NCI-H2107 (cell line): Measurements from ENCODE around the gene NIPA2.

Source experiments
- DNase-seq: peaks from one replicate; lab custom pipeline; 2025; lab: John Stamatoyannopoulos, UW

NIPA2 gene

GRCh38 chr15:22877607-22878006 lies 39.1 kb downstream of the NIPA2 start:
- no peak for DNase-seq

DNA sequence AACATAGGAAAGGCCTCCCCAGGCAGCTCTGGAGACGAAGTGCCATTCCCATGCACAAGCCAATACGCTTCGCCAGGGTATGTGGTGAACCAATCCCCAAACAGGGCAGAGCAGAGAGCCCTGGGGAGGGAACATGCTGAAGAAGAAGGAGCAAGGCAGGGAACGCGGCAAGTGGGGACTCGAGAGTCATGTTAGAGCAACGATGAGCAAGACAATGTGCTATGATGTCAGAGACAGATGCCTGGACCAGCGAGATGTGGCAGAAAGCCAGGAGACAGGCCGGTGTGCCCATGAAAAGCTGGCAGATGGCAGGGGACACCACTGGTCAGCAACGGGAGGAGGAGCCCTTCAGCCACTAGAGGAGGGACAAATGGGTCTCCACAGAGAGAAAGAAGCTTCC lies 39.6 kb downstream of the NIPA2 start:
- DNase-seq = no peak

DNA sequence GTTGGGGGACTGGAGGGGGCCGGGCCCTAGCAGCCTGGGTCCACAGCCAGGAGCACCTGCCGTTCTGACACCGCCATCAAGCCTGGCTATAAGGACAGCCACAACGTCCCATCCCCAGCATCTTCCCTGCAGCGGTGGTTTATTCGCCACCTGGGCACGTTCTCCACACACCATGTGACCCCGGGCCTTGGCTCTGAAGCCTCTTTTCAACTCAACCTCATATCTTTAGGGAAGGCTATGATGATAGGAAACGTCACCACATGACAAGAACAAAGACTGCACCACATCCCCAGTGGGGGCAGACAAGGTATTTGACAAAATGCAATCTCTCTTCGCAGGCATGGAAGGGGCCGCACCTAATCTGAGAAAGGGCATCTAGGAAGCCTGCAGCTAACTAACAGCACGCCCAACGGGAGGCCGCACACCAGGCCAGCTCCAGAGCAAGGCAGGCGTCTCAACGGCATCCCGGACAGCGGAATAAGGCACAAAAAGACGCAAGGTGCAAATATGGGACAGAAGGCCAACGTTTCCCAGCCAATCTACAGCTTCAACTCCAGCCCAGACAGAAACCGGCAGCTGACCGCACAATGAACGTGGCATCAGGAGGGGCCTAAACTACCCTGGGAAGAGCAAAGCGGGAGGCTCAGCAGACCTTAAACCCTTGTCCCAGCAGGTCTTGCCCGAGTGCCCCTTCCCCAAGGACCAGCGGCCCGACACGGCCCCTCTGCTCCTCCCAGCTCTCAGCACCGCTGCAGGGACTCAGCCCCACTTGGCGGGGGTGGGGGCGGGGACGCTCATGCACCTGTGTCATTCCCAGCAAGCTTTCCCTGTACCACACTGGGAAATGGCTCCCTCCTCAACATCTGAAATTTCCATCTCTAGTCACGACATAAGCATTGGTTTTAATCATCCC lies 41.9 kb downstream of the NIPA2 start:
- no peak for DNase-seq

GRCh38 chr15:22880981-22881738 lies 42.7 kb downstream of the NIPA2 start:
- no peak for DNase-seq

- DNase-seq = no peak
Measured at GRCh38 chr15:22881739-22882440, 43.4 kb downstream of the NIPA2 start.

- no peak for DNase-seq
Measured at GRCh38 chr15:22883196-22883595, 44.7 kb downstream of the NIPA2 start.

GRCh38 chr15:22884344-22884743 lies 45.9 kb downstream of the NIPA2 start:
- no peak for DNase-seq

- DNase-seq = no peak
Measured at GRCh38 chr15:22885120-22885519, 46.7 kb downstream of the NIPA2 start.

DNA sequence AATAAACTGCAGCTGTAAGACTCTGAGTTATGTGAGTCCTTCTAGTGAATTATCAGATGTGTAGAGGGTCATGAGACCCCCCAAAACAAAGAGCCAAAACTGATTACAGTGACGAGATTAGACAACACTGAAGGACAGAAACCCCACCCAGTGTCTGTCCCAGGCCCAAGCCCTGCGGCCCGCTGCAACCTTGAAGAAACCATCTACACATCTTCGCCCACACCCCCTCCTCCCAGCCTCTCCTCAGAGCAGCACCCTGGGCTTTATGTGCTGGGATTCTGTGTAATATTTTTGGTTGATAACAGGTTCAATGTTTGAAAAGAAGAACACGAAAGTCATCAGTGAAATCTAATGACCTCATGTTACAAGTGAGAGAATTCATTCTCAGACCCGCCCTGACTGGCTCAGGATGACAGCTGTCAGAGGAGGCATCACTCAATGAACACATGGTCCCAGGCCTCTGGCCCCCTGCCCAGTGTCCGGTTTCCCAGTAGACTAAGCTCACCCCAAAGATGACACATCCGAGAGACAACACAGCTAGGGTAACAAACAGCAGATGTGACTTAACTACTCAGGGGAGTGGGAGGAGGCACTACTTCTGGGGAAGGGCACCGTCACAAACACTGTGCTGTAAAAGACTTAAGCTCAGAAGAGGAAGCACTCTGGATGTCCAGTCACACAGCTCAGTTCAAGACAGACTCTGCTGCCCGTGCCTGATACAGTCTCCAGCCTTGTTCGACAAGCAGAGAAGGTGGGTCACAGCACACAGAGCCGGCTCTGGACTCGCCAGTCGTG lies 48.9 kb downstream of the NIPA2 start:
- DNase-seq = no peak

- DNase-seq = no peak
Measured at GRCh38 chr15:22888120-22888859, 49.8 kb downstream of the NIPA2 start.

GRCh38 chr15:22889146-22889818 lies 50.8 kb downstream of the NIPA2 start:
- DNase-seq = no peak

DNA sequence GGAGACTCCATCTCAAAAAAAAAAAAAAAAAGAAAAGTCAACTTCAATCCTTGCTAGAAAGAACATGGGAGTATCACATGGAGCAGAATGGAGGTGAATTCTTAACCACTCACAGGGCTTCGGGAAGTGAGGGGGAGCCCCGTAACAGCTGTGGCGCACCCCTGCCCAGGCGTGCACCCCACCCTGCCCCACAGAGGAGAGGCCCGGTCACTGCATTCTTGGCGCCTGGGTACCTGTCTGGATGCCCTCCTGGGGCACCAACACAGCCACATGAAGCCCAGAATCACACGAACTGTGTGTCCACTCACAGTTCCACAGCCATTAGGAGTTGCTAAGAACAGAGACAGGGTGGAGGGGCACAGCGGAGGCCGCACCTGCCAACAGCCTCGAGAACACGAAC lies 51.8 kb downstream of the NIPA2 start:
- DNase-seq = no peak

GRCh38 chr15:22891426-22892210 lies 53.2 kb downstream of the NIPA2 start:
- DNase-seq = no peak

- no peak for DNase-seq
Measured at GRCh38 chr15:22892333-22892732, 53.9 kb downstream of the NIPA2 start.

DNA sequence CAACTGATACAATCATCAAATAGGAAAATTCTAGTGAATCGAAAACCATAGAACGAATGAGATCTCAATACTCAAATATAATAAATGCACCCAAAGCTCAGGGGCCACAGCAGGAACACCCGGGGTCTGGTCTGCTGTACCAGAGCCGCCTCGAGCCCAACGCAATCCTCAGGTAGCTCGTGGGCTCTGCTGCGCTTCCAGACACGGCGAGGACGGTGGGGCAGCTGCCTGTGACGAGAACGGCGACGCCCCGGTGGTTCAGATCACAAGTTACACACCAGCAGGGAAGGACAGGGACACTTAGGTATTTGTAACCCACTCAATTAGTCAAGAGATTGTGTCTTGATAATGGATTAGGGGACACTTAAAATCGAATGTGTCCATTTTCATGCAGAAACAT lies 54.6 kb downstream of the NIPA2 start:
- no peak for DNase-seq

DNA sequence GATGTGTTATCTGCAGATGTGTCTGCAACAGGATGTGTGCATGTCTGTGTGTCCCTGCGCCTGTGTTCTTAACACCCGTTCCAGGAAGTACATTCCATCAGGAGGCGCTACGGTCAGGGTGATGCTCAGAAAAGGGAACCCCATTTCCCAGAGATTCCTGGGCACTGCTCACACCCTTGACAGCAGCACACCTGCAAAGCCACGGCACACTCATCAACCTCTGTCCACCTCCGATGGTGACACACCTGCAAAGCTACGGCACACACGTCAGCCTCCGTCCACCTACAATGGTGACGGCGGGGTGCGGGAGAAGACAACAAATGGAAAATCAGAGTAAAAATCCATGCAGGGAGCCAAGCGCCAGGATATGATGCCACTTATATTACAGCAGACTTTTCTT lies 55.4 kb downstream of the NIPA2 start:
- DNase-seq = no peak

DNA sequence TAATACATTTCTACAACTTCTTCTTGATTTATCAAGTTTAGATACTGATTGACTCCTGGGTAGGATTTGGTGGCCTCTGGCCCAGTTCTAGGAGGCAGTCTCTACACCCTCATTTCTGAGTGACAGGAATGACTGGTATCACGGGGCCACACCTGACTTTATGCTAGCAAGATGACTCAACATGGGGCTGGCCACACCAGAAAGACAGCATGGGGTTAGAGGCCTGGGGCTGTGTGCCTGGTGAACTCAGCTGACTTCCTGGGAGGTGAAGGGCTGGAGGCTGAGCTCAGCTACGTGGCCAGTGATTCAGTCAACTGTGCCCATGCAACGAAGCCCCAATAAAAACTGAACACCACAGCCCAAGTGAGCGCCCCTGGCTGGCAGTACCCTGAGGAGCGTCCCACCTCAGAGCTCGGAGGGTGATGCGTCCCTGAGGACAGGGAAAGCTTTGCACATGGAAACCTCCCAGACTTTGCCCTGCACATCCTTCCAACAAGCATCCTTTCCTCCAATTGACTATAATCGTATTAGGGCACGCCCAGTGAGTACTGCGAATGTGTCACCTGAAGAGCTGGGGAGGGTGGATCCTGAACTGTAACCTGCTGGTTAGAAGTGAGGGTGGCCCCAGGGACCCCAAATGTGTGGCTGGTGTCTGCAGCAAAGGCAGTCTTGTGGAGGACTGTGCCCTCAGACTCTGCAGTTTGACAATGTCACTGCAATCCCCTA lies 57.2 kb downstream of the NIPA2 start:
- DNase-seq = no peak

- DNase-seq = no peak
Measured at GRCh38 chr15:22902046-22902445, 63.6 kb downstream of the NIPA2 start.

- DNase-seq = no peak
Measured at GRCh38 chr15:22902578-22902977, 64.1 kb downstream of the NIPA2 start.
